Glutamatergic neuron (in vitro differentiated cells): ENCODE data around the gene STAT4. TPM values are rescaled to one million over a fixed set of nuclear protein-coding genes. Genes with fewer than 3 reads are reported as not detected.

ENCODE experiments used
- DNase-seq: peaks from one replicate; pipeline ENCODE4 v3.0.0; 2022
- H3K27ac Mint-ChIP-seq: one replicate; pipeline ENCODE4 v1.8.0; 2020; ENCODE audit warnings: mild to moderate bottlenecking, mixed read lengths, inconsistent platforms; ENCODE audit not compliant: unreplicated experiment
- H3K27me3 Mint-ChIP-seq: one replicate; pipeline ENCODE4 v1.8.0; 2020; ENCODE audit warnings: mild to moderate bottlenecking, moderate library complexity, mixed read lengths, inconsistent platforms; ENCODE audit not compliant: unreplicated experiment
- H3K36me3 Mint-ChIP-seq: one replicate; pipeline ENCODE4 v1.8.0; 2020; ENCODE audit warnings: mild to moderate bottlenecking, mixed read lengths, inconsistent platforms; ENCODE audit not compliant: unreplicated experiment
- H3K4me1 Mint-ChIP-seq: one replicate; pipeline ENCODE4 v1.8.0; 2020; ENCODE audit warnings: mild to moderate bottlenecking, low read depth, mixed read lengths, inconsistent platforms; ENCODE audit not compliant: unreplicated experiment
- H3K4me3 Mint-ChIP-seq: one replicate; pipeline ENCODE4 v1.8.0; 2020; ENCODE audit warnings: mild to moderate bottlenecking, mixed read lengths, inconsistent platforms; ENCODE audit not compliant: unreplicated experiment
- H3K9me3 Mint-ChIP-seq: one replicate; pipeline ENCODE4 v1.8.0; 2020; ENCODE audit warnings: mild to moderate bottlenecking, moderate library complexity, mixed read lengths, inconsistent platforms; ENCODE audit not compliant: unreplicated experiment
- total RNA-seq: library from RNA; stranded (reverse); fragmentation: NEBNext Ultra II Directional; extraction: Animal tissue kit (Norgen Biotek cat#: 25700); gene quantifications from one replicate; pipeline ENCODE4 v1.2.1, GENCODE V29; 2021; ENCODE audit not compliant: unreplicated experiment
- TF ChIP-seq, protein P1 (sequence below): fragments of 200-600 bp; sonication (generic); IDR thresholded peaks from one replicate; pipeline ENCODE4 v1.5.0; 2021; ENCODE audit not compliant: partially characterized antibody, unreplicated experiment

STAT4 gene
- total RNA-seq, 1 donor from 2014 or later = 0.74 TPM

DNA sequence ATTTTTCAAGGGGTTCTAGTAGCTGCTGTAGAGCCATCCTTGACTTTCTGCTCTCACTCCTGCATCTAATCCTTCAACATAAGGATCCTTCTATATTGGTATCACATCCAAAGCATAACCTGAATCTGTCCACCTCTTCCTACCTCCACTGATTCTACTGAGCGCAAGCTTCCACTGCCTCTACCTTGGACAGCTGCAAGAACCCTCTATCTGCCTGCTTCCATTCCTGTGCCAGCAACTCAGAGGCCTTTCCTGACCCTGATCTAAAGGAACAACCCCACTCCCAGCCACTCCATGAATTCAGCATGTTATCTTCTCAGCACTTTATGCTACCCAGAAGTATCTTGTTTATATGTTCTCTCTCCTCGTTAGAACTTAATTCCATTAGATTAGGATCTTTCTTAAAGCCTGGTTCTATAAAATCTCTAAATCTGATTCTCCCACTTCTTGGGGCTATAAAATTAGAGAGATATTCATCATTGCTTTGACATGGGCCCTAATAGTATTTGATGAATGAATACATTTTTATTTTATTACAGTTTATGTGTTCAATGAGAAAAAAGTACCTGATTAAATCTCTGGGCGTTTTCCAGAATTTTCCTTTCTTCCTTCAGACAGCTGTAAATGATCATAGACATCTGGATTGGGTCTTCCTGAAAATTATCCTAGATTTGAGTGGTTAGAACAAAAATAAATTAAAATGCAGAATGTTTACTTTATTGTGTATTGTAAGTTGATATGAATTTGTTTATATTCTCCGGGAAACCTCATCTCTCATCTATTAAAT is 143.6 kb downstream of the STAT4 start:
- TF ChIP-seq, protein P1, sequence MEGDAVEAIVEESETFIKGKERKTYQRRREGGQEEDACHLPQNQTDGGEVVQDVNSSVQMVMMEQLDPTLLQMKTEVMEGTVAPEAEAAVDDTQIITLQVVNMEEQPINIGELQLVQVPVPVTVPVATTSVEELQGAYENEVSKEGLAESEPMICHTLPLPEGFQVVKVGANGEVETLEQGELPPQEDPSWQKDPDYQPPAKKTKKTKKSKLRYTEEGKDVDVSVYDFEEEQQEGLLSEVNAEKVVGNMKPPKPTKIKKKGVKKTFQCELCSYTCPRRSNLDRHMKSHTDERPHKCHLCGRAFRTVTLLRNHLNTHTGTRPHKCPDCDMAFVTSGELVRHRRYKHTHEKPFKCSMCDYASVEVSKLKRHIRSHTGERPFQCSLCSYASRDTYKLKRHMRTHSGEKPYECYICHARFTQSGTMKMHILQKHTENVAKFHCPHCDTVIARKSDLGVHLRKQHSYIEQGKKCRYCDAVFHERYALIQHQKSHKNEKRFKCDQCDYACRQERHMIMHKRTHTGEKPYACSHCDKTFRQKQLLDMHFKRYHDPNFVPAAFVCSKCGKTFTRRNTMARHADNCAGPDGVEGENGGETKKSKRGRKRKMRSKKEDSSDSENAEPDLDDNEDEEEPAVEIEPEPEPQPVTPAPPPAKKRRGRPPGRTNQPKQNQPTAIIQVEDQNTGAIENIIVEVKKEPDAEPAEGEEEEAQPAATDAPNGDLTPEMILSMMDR = no peak
- peaks cover 12% of the 10 kb centered on the region for H3K36me3 Mint-ChIP-seq
- no peak overlapping the region for H3K4me3 Mint-ChIP-seq

DNA sequence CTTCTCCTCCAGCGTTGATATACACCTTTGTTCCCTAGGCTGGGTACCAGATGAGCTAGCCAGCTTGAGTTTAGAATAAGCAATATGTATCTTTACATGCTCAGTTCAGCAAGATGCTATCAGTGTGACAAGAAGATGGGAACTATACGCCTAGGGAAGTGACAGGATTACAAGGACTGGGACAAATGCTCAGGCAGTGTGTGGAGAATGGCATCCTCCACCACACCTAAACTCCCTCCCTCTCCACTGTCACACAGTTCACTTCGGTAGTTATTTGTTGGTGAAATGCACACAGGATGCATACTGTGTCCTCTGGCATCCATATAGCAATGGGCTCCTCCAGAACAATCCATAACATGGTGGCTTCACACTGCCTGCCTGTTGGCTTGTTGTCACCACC is 144.5 kb downstream of the STAT4 start:
- no peaks in the 10 kb centered on the region for H3K27me3 Mint-ChIP-seq
- DNase-seq = no peak
- H3K4me1 Mint-ChIP-seq = no peaks in the 10 kb centered on the region
- TF ChIP-seq, protein P1 = no peak
- H3K4me3 Mint-ChIP-seq = no peak overlapping the region
- peaks cover 3% of the 10 kb centered on the region for H3K9me3 Mint-ChIP-seq
- H3K27ac Mint-ChIP-seq = no peak overlapping the region
- peaks cover 12% of the 10 kb centered on the region for H3K36me3 Mint-ChIP-seq

More for the DNA sequence above, 143.6 kb downstream of the STAT4 start:
- peaks cover 3% of the 10 kb centered on the region for H3K9me3 Mint-ChIP-seq
- H3K4me1 Mint-ChIP-seq = no peaks in the 10 kb centered on the region
- H3K27ac Mint-ChIP-seq = no peak overlapping the region
- no peaks in the 10 kb centered on the region for H3K27me3 Mint-ChIP-seq
- DNase-seq = no peak

GRCh38 chr2:191003405-191004309 is 147.1 kb downstream of the STAT4 start:
- TF ChIP-seq, protein P1 = no peak
- Mint-ChIP-seq H3K4me3 (no peak overlapping the region), H3K9me3 (peaks cover 3% of the 10 kb centered on the region), H3K4me1 (no peaks in the 10 kb centered on the region), H3K27ac (no peak overlapping the region), H3K36me3 (peaks cover 12% of the 10 kb centered on the region), H3K27me3 (no peaks in the 10 kb centered on the region)
- DNase-seq = no peak

GRCh38 chr2:191001624-191002023 is 149.2 kb downstream of the STAT4 start:
- Mint-ChIP-seq H3K27me3 (no peaks in the 10 kb centered on the region), H3K4me3 (no peak overlapping the region), H3K9me3 (no peaks in the 10 kb centered on the region), H3K36me3 (peaks cover 7% of the 10 kb centered on the region), H3K4me1 (no peaks in the 10 kb centered on the region), H3K27ac (no peak overlapping the region)
- DNase-seq = no peak
- TF ChIP-seq, protein P1 = no peak
